Neural cell (in vitro differentiated cells): ENCODE measurements around the gene DPP6. TPM values are rescaled to one million over a fixed set of nuclear protein-coding genes. Genes with fewer than 3 reads are reported as not detected.
A peak's percentile ranks its signal among the peaks of the same experiment; 100 is the strongest.

Source experiments
- H2AFZ ChIP-seq: fragments of 200-600, 300-800 bp; sonication (generic), shearing (Covaris generic); 2 replicates; pipeline ENCODE4 v1.6.0; 2014; ENCODE audit warnings: low read depth, mild to moderate bottlenecking, antibody characterized with exemption, low read length, moderate library complexity
- H3F3A ChIP-seq: fragments of 200-600 bp; shearing (Covaris generic); 2 replicates; pipeline ENCODE4 v1.6.1; 2016; ENCODE audit warnings: mild to moderate bottlenecking, moderate library complexity, mixed read lengths, antibody characterized with exemption, low read length; ENCODE audit not compliant: insufficient read depth, poor library complexity, severe bottlenecking
- H3K27ac ChIP-seq: fragments of 200-600, 300-800 bp; sonication (generic), shearing (Covaris generic); 2 replicates; pipeline ENCODE4 v1.5.1; 2014; ENCODE audit warnings: mild to moderate bottlenecking, low read length, moderate library complexity
- H3K27me3 ChIP-seq: fragments of 300-800, 200-600 bp; sonication (generic), shearing (Covaris generic); 2 replicates; pipeline ENCODE4 v1.6.0; 2014; ENCODE audit warnings: mild to moderate bottlenecking, low read depth, low read length, moderate library complexity; ENCODE audit not compliant: insufficient read depth
- H3K36me3 ChIP-seq: fragments of 300-800, 200-600 bp; sonication (generic), shearing (Covaris generic); 2 replicates; pipeline ENCODE4 v1.5.1; 2014; ENCODE audit warnings: mild to moderate bottlenecking, antibody characterized with exemption, low read length, moderate library complexity; ENCODE audit not compliant: insufficient read depth
- H3K4me2 ChIP-seq: fragments of 300-800, 200-600 bp; sonication (generic), shearing (Covaris generic); 2 replicates; pipeline ENCODE4 v1.6.0; 2014; ENCODE audit warnings: mild to moderate bottlenecking, low read length
- H3K4me3 ChIP-seq: fragments of 300-800, 200-600 bp; sonication (generic), shearing (Covaris generic); 2 replicates; pipeline ENCODE4 v1.5.1; 2014; ENCODE audit warnings: mild to moderate bottlenecking, low read length, moderate library complexity
- H3K79me2 ChIP-seq: fragments of 200-600 bp; shearing (Covaris generic); replicated peaks from 2 replicates; pipeline ENCODE4 v1.6.0; 2014; ENCODE audit warnings: mild to moderate bottlenecking, low read length, moderate library complexity; ENCODE audit not compliant: insufficient read depth
- H3K9ac ChIP-seq: fragments of 300-800, 200-600 bp; sonication (generic), shearing (Covaris generic); 2 replicates; pipeline ENCODE4 v1.6.1; 2016; ENCODE audit warnings: mild to moderate bottlenecking, low read length, mixed read lengths
- H3K9me2 ChIP-seq: fragments of 200-600 bp; shearing (Covaris generic); 2 replicates; pipeline ENCODE4 v1.6.1; 2016; ENCODE audit warnings: mild to moderate bottlenecking, low read length, mixed read lengths; ENCODE audit not compliant: insufficient read depth
- H3K9me3 ChIP-seq: fragments of 200-600, 300-800 bp; sonication (generic), shearing (Covaris generic); 2 replicates; pipeline ENCODE4 v1.6.1; 2016; ENCODE audit warnings: mild to moderate bottlenecking, mixed run types, low read length, moderate library complexity, mixed read lengths
- H4K20me1 ChIP-seq: fragments of 200-600 bp; shearing (Covaris generic); 2 replicates; pipeline ENCODE4 v1.6.1; 2016; ENCODE audit warnings: mild to moderate bottlenecking, mixed run types; ENCODE audit not compliant: insufficient read depth
- EP300 ChIP-seq: fragments of 450-650 bp; conservative IDR thresholded peaks from 2 replicates; pipeline ENCODE4 v1.6.1; 2014; ENCODE audit warnings: antibody characterized with exemption, mild to moderate bottlenecking, moderate library complexity; ENCODE audit not compliant: poor library complexity, severe bottlenecking
- EZH2 ChIP-seq: fragments of 200-600, 300-800 bp; shearing (Covaris generic), sonication (generic); IDR thresholded peaks from 2 replicates; pipeline ENCODE4 v1.6.1; 2014; ENCODE audit warnings: antibody characterized with exemption, low read length, borderline replicate concordance, mild to moderate bottlenecking; ENCODE audit not compliant: insufficient read depth, poor library complexity, severe bottlenecking
- MXI1 ChIP-seq: fragments of 450-650 bp; conservative IDR thresholded peaks from 2 replicates; pipeline ENCODE4 v1.6.1; 2014; ENCODE audit warnings: antibody characterized with exemption, mild to moderate bottlenecking; ENCODE audit not compliant: poor library complexity, severe bottlenecking
- POLR2AphosphoS5 ChIP-seq: IDR thresholded peaks from 2 replicates; pipeline ENCODE4 v1.6.1; 2012
- RAD21 ChIP-seq: fragments of 450-650 bp; conservative IDR thresholded peaks from 2 replicates; pipeline ENCODE4 v1.6.1; 2014; ENCODE audit warnings: antibody characterized with exemption, mild to moderate bottlenecking, moderate library complexity
- SMC3 ChIP-seq: fragments of 450-650 bp; conservative IDR thresholded peaks from 2 replicates; pipeline ENCODE4 v1.6.1; 2014; ENCODE audit warnings: antibody characterized with exemption, mild to moderate bottlenecking, moderate library complexity; ENCODE audit not compliant: poor library complexity
- TAF1 ChIP-seq: IDR thresholded peaks from 2 replicates; pipeline ENCODE4 v1.6.1; 2012; ENCODE audit warnings: low read depth
- polyA plus RNA-seq: library from polyadenylated mRNA; depleted of rRNA; stranded (reverse); fragments of >200 nt; gene quantifications from 2 replicates; pipeline ENCODE4 v1.2.3, GENCODE V29; 2014
- TF ChIP-seq, protein P1 (sequence below): IDR thresholded peaks from 2 replicates; pipeline ENCODE4 v1.6.1; 2012; ENCODE audit warnings: borderline replicate concordance
- TF ChIP-seq, protein P2 (sequence below): fragments of 450-650 bp; IDR thresholded peaks from 2 replicates; pipeline ENCODE4 v1.5.1; 2014; ENCODE audit warnings: antibody characterized with exemption, mild to moderate bottlenecking, moderate library complexity; ENCODE audit not compliant: poor library complexity, severe bottlenecking

DPP6 gene
- polyA plus RNA-seq, 1 donor from 2014 or later = 20.4 TPM

DNA sequence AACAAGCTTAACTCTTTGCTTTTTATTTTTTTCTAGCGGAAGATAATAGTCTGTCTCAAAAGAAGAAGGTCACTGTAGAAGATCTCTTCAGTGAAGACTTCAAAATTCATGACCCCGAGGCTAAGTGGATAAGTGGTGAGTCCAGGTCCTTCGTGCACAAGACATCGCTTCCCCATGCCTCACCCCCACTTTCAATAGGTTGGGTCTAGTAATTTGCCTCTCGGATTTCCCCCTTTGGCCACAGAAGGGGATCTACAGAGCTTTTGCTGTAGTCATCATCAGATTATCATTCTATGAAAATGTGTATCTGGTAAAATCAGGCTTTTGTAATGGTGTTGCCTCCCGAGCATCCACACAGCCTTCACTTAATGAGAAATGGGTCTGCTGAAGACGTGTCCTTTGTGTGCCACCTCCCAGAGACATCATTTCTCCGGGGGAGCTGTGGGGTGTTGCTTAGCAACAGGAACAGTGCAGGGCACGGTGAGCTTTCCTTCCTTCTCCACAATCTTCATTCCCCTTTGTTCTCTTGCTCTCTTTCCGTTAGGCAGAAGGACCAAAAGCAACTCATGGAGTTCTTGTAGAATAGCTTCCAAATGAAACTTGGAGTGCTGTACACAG lies 422.8 kb downstream of the DPP6 start:
- H3K9me2 ChIP-seq = no peaks in the 10 kb centered on the region
- TF ChIP-seq MXI1 (peak; percentile 44), RAD21 (peak; percentile 27), EP300 (peak; percentile 61), TAF1 (no peak), SMC3 (no peak), EZH2 (no peak), POLR2AphosphoS5 (peak; percentile 43)
- TF ChIP-seq, protein P1, sequence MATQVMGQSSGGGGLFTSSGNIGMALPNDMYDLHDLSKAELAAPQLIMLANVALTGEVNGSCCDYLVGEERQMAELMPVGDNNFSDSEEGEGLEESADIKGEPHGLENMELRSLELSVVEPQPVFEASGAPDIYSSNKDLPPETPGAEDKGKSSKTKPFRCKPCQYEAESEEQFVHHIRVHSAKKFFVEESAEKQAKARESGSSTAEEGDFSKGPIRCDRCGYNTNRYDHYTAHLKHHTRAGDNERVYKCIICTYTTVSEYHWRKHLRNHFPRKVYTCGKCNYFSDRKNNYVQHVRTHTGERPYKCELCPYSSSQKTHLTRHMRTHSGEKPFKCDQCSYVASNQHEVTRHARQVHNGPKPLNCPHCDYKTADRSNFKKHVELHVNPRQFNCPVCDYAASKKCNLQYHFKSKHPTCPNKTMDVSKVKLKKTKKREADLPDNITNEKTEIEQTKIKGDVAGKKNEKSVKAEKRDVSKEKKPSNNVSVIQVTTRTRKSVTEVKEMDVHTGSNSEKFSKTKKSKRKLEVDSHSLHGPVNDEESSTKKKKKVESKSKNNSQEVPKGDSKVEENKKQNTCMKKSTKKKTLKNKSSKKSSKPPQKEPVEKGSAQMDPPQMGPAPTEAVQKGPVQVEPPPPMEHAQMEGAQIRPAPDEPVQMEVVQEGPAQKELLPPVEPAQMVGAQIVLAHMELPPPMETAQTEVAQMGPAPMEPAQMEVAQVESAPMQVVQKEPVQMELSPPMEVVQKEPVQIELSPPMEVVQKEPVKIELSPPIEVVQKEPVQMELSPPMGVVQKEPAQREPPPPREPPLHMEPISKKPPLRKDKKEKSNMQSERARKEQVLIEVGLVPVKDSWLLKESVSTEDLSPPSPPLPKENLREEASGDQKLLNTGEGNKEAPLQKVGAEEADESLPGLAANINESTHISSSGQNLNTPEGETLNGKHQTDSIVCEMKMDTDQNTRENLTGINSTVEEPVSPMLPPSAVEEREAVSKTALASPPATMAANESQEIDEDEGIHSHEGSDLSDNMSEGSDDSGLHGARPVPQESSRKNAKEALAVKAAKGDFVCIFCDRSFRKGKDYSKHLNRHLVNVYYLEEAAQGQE = peak; percentile 35
- TF ChIP-seq, protein P2, sequence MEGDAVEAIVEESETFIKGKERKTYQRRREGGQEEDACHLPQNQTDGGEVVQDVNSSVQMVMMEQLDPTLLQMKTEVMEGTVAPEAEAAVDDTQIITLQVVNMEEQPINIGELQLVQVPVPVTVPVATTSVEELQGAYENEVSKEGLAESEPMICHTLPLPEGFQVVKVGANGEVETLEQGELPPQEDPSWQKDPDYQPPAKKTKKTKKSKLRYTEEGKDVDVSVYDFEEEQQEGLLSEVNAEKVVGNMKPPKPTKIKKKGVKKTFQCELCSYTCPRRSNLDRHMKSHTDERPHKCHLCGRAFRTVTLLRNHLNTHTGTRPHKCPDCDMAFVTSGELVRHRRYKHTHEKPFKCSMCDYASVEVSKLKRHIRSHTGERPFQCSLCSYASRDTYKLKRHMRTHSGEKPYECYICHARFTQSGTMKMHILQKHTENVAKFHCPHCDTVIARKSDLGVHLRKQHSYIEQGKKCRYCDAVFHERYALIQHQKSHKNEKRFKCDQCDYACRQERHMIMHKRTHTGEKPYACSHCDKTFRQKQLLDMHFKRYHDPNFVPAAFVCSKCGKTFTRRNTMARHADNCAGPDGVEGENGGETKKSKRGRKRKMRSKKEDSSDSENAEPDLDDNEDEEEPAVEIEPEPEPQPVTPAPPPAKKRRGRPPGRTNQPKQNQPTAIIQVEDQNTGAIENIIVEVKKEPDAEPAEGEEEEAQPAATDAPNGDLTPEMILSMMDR = no peak
- peak overlapping the region; percentile 21 for H3K4me3 ChIP-seq
- H3K9me3 ChIP-seq = no peaks in the 10 kb centered on the region
- H3K27ac ChIP-seq = peak overlapping the region; percentile 70
- no peaks in the 10 kb centered on the region for H3K27me3 ChIP-seq
- no peak overlapping the region for H2AFZ ChIP-seq
- no peaks in the 10 kb centered on the region for H3F3A ChIP-seq
- peak overlapping the region; percentile 39 for H3K9ac ChIP-seq
- no peaks in the 10 kb centered on the region for H4K20me1 ChIP-seq
- H3K36me3 ChIP-seq = no peaks in the 10 kb centered on the region
- H3K4me2 ChIP-seq = peak overlapping the region; percentile 10
- no peaks in the 10 kb centered on the region for H3K79me2 ChIP-seq

DNA sequence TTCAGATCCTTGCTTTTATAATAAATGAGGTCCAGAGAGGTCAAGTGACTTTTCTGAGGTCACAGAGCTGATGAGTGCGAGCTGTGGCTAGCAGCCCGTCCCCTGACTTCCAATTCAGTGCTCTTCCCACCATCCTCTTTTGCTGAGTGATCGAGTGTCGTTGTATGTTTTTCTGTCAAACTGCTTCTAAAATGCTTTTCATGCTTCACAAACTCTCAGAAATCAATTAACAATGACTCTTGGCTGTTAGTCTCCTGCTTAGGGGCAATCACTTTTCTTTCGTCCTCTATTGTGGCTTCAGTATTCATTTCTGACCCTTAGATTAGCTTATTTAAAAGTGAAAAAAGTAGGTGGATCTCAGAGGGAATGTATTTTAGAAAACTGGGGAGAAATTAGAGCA lies 423.7 kb downstream of the DPP6 start:
- H3K4me2 ChIP-seq = no peak overlapping the region
- peak overlapping the region; percentile 39 for H3K9ac ChIP-seq
- H3K36me3 ChIP-seq = no peaks in the 10 kb centered on the region
- H3K9me2 ChIP-seq = no peaks in the 10 kb centered on the region
- no peaks in the 10 kb centered on the region for H3K9me3 ChIP-seq
- H3K27ac ChIP-seq = peak overlapping the region; percentile 70
- H3K27me3 ChIP-seq = no peaks in the 10 kb centered on the region
- H4K20me1 ChIP-seq = no peaks in the 10 kb centered on the region
- no peaks in the 10 kb centered on the region for H3K79me2 ChIP-seq
- H3F3A ChIP-seq = no peaks in the 10 kb centered on the region
- H2AFZ ChIP-seq = no peak overlapping the region
- TF ChIP-seq EZH2 = no peak
- no peak for TF ChIP-seq MXI1
- TF ChIP-seq, protein P1 = no peak
- no peak for TF ChIP-seq EP300
- no peak for TF ChIP-seq TAF1
- TF ChIP-seq, protein P2 = no peak
- no peak for TF ChIP-seq POLR2AphosphoS5
- no peak for TF ChIP-seq SMC3
- H3K4me3 ChIP-seq = no peak overlapping the region
